Central memory CD4-positive, alpha-beta T cell (primary cell): ENCODE results near the gene GOLGA8N.
"Not testable (repeated sequence)": the region's sequence is repeated elsewhere in the genome, so short reads cannot be mapped to it uniquely, and the experiment has no call there.

Source experiments
- DNase-seq: peaks from one replicate; pipeline ENCODE4 v3.0.0; 2022
- total RNA-seq, 3 experiments: gene quantifications; one replicate each; lab custom pipeline; 2026; lab: John Stamatoyannopoulos, UW

Gene GOLGA8N
- 0.11 to 3.5 (median 2.5) reads per million in 3 experiments for total RNA-seq

DNA sequence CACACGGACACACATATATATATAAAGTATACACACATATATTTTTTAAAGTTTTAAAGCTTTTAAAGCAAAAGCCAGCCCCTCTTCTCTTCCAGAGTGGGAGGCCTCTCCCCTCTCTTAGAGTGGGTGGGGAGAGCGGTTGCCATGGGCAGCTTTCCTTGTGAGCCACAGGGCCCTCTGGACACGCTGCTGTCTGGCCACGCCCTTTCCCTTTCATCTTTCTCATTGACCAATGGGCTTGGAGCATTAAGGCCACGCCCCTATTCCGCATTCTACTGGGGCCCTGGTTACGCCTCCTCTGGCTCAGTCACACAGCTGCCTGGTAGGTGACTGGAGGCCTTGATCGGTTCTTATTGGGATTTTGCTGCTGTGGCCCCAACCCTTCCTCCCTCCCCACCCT, at the start of gene GOLGA8N:
GOLGA8N (plus strand) TSS at position 306 of the 400 bp plus-strand sequence.
- DNase-seq = not testable (repeated sequence)

- not testable (repeated sequence) for DNase-seq
These were observed 49.8 kb upstream of the GOLGA8N start for GRCh38 chr15:32543456-32543855.

- DNase-seq = not testable (repeated sequence)
These were observed 48.1 kb upstream of the GOLGA8N start for GRCh38 chr15:32545129-32545528.

GRCh38 chr15:32554587-32554986, 38.7 kb upstream of the GOLGA8N start:
- DNase-seq = not testable (repeated sequence)

GRCh38 chr15:32562198-32562597, 31.1 kb upstream of the GOLGA8N start:
- DNase-seq = not testable (repeated sequence)

DNA sequence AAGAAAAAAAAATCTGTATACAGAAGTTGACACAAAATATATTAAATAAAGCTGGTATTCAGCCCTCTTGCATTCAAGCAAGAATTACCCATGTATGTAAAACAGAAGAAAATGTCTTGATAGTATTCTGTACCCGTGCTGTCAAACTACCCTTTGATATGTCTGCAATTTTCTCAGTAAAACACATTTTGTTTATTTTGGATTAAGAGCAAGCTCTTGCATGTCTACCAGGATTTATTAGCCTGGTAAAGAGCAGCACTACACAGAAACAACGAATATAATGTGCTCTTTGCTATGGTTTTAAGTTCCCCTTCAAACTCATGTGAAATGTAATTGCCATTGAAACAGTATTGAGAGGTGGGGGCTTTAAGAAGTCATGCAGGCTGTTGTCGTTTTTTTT, 24.3 kb upstream of the GOLGA8N start:
- not testable (repeated sequence) for DNase-seq

- peak; percentile 0 for DNase-seq
These were observed 14.8 kb upstream of the GOLGA8N start for GRCh38 chr15:32578482-32578881.

DNA sequence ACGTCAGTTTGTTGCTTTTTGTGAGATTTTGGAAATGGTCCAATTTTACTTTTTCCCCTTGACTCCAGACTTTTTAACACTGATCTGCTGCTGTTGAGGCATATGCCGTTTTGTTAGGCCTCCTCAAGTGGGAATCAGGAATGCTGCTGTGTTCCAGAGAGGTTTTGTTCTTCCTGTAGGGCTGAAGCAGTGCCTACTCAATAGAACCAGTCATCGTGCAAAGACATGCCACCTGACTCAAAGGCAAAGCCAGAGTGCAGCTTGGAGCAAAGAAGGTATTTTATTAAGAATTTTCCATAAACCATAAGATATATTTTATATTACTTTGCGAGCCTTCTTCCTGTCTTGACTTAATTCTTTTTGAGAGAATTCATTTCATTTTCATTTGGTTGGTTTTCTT, 7.4 kb upstream of the GOLGA8N start:
- DNase-seq = not testable (repeated sequence)

- DNase-seq = not testable (repeated sequence)
These were observed 16.3 kb downstream of the GOLGA8N start for GRCh38 chr15:32609518-32609917.

GRCh38 chr15:32610719-32611118, 17.5 kb downstream of the GOLGA8N start:
- not testable (repeated sequence) for DNase-seq

DNA sequence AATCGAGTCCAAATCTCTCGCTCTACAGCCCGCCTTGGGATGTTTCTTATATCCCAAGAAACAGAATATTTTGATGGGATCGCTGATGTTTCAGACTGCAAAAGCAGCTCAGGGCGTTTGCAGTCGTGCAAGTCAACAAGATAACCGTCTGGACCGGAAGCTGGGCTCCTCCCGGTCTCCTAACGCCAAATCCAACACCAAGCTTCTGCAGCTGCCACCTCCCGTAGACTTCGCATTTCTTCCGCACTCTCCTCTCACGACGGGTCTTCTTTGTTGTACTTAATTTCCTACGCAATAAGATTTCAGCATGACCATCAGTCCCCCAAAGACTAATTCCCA, 21.4 kb downstream of the GOLGA8N start:
- not testable (repeated sequence) for DNase-seq

- peak; percentile 86 for DNase-seq
These were observed 22.0 kb downstream of the GOLGA8N start, which contains the start of gene ARHGAP11A for GRCh38 chr15:32615051-32615870. Gene ARHGAP11A, plus strand, starts transcription at chr15:32615504. Its CDS starts 708 bp downstream, at chr15:32616212.

GRCh38 chr15:32615871-32616426, 22.7 kb downstream of the GOLGA8N start:
- DNase-seq = not testable (repeated sequence)

- DNase-seq = no peak
These were observed 43.2 kb downstream of the GOLGA8N start for GRCh38 chr15:32636410-32636809.

DNA sequence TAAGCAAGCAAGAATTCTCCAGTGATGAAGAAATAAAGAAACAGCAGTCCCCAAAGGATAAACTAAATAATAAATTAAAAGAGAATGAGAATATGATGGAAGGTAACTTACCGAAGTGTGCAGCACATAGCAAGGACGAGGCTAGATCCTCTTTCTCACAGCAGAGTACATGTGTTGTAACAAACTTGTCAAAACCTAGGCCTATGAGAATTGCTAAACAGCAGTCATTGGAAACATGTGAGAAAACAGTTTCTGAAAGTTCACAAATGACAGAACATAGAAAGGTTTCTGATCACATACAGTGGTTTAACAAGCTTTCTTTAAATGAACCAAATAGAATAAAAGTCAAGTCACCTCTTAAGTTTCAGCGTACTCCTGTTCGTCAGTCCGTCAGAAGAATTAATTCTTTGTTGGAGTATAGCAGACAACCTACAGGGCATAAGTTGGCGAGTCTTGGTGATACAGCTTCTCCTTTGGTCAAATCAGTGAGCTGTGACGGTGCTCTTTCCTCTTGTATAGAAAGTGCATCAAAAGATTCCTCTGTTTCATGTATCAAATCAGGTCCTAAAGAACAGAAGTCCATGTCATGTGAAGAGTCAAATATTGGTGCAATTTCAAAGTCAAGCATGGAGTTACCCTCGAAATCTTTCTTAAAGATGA, 43.8 kb downstream of the GOLGA8N start:
- no peak for DNase-seq

- DNase-seq = no peak
These were observed 44.4 kb downstream of the GOLGA8N start for GRCh38 chr15:32637704-32638103.

DNA sequence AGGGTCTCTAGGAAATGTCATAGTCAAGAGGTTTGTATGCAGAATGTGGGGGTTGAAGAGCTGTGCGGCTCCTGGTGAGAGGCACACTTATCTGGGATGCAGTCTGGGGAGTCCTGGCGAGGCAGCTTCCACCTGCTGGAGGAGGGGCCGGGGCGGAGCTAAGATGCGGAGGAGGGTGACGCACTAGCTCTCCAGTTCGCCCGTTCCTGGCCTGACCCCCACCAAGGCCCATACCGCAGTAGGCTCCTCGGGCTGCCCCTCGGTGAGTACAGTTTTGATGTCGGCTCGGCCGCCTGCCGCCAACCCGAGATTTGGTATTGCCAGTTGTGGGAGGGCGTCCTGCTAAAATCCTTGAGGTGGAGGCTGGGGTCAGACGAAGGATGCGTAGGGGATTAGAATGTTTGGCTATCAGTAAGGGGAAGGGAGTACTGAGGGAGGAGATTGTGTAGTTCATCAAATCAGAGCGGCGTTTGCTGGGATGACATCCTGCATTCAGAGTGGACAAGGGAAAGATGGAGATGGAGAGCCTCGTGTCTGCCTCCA, 48.3 kb downstream of the GOLGA8N start, which contains the start of gene SCG5:
SCG5 (plus strand) TSS at position 194 of the 543 bp plus-strand sequence. CDS start 1,883 bp downstream, outside the sequence.
- DNase-seq = no peak

DNA sequence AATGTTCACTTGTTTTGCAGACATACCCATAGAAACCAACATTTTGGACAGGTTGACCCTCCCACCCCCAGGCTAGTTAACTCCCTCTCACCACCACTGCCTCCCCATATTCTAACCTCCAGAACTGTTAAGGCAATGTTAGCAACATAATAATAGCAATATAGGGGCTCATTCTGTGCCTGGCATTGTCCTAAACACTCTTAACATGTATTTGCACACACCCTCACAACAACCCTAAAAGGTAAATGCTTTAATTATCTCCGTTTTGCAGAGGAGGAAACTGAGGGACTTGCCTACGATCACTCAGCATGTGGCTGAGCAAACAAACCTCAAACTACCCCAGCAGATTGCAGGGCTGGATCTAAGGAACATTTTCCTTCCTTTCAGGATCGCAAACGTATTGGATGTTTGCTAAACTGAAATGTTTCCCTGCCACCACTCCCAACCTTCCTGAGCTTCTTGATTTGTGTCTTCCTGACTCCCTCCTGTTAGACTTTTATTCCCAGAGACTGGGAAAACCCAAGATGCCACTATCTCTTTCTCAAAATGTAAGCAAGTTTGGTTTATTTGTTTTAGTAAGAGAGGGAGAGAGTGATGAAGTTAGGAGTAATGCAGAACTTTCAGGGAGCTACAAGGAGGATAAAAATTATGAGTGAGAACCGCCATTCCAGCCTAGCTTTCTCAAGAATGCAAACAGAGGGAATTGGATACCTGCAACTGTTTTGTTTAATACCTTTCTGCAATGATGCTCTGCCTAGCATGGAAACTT, 49.6 kb downstream of the GOLGA8N start:
- no peak for DNase-seq

- no peak for DNase-seq
These were observed 50.7 kb downstream of the GOLGA8N start for GRCh38 chr15:32643907-32644445.

DNA sequence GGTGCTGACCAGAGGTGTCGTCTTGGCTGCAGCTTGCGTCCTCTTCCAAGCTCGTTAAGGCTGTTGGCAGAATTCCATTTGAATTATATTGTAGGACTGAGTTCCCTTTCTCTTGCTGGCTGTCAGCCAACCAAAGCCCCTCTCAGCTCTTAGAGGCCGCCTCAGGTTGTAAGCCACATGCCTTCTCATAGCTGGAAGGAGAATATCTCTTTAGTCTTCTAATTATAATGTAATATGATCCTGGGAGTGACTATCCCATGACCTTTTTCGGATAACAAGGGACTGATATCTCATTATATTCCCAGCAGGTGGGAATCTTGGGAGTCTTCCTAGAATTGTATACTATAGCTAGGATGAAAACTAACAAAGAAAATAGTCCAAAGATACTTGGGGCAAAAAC, 53.0 kb downstream of the GOLGA8N start:
- DNase-seq = no peak

- DNase-seq = no peak
These were observed 56.1 kb downstream of the GOLGA8N start for GRCh38 chr15:32649342-32649741.

- DNase-seq = peak; percentile 25
These were observed 58.1 kb downstream of the GOLGA8N start for GRCh38 chr15:32651229-32651837.
